Vagina (tissue), 2 donors: Measurements from ENCODE around the gene C16orf54.

Source experiments
- CTCF ChIP-seq, 3 experiments: fragments of 450-650 bp in 2 of 3; fragments of 200-600 bp in 1 of 3; sonication (generic) in 1 of 3; IDR thresholded peaks; one replicate each; pipeline ENCODE4 v1.5.1; 2017 to 2019; ENCODE audit warnings: antibody characterized with exemption in 3 of 3, mild to moderate bottlenecking in 2 of 3, moderate library complexity in 2 of 3
- POLR2AphosphoS5 ChIP-seq, 2 donors: sonication (generic); formaldehyde crosslinking; IDR thresholded peaks; one replicate each; pipeline ENCODE4 v1.9.0; 2017; ENCODE audit warnings: antibody characterized with exemption in 2 of 2, mild to moderate bottlenecking in 2 of 2, low read depth in 1 of 2; ENCODE audit not compliant: insufficient read depth in 1 of 2

- no peak for TF ChIP-seq CTCF (IDR thresholded peaks at IDR 0.05)
- TF ChIP-seq POLR2AphosphoS5 (IDR thresholded peaks at IDR 0.05; ENCODE audit: insufficient read depth in 1 of 2, low read depth in 1 of 2) = no peak
Observed at GRCh38 chr16:29698484-29699323, 47.1 kb downstream of the C16orf54 start.
